ENCODE measurements around the gene IL1RN. TPM values are rescaled to one million over a fixed set of nuclear protein-coding genes. Genes with fewer than 3 reads are reported as not detected.
A peak's percentile ranks its signal among the peaks of the same experiment; 100 is the strongest.

The IL1RN gene
- total RNA-seq, 2 donors from 2014 or later = 18.5 to 44.3 TPM

DNA sequence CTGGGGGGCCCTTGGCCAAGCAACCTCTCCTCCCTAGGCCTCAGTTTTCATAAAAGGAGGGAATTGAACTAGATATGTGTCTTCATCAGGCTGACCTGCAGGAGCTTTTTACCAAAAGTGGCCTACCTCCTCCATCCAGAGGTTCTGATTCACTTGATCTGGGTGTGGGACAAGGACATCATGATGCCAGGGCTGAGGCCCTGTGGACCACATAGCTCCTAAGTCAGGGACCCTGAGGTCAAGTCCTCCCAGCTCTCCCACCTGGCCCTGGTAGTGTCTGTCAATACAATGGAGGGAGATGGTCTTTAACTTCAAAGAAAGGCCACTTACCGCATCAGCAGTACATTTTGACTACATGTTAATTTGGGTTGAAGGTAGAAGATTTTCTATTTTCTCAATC, 10.4 kb downstream of the IL1RN start:
- no peak for DNase-seq
- no peaks in the 10 kb centered on the region for H3K27me3 Mint-ChIP-seq (ENCODE audit: low read depth)
- no peak overlapping the region for H3K27ac Mint-ChIP-seq
- H3K36me3 Mint-ChIP-seq (ENCODE audit: insufficient read depth in 2 of 2) = no peaks in the 10 kb centered on the region
- H3K4me3 Mint-ChIP-seq = no peak overlapping the region
- no peaks in the 10 kb centered on the region for H3K9me3 Mint-ChIP-seq
- no peak for ATAC-seq (replicated peaks in 1 of 2)
- H3K4me1 Mint-ChIP-seq (ENCODE audit: low read depth) = peaks cover 40% of the 10 kb centered on the region

DNA sequence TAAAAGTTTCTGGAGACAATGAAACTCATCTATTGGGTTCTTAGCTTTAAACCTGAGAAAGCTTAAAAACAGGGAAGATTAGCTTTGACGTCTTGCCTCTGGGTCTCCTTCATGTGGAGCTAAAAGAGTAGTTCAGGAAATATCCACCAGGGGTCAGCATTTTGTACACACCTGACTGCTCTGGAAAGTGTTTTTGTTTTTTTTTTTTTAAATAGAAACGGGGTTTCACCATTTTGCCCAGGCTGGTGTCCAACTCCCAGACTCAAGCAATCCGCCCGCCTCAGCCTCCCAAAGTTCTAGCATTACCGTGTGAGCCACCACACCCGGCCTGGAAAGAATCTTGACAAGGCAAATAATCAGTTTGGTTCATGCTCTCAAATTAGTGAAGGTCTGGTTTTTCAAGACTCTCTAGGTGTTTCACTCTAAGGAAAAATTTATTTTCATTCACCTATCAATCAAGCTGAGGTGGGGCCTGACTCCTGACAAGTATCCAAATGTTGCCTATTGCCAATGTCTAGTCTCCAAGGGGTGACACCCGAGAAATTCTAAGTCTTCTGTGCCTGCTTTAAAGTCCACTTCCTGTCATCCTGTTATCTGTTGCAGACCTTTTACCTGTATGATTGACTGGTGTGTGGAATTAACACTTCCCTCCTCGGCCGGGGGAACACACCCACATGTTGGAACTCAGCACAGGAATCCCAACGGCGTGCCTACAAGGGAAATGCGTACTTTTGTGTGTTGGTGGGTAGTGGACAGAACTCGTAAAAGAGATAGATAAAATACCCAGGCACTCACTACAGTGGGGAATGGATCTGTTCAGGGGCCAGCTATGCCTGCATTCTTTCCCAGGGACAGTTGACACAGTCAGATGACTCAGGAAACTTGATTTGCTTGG, 11.3 kb downstream of the IL1RN start:
- no peaks in the 10 kb centered on the region for H3K36me3 Mint-ChIP-seq (ENCODE audit: insufficient read depth in 2 of 2)

DNA sequence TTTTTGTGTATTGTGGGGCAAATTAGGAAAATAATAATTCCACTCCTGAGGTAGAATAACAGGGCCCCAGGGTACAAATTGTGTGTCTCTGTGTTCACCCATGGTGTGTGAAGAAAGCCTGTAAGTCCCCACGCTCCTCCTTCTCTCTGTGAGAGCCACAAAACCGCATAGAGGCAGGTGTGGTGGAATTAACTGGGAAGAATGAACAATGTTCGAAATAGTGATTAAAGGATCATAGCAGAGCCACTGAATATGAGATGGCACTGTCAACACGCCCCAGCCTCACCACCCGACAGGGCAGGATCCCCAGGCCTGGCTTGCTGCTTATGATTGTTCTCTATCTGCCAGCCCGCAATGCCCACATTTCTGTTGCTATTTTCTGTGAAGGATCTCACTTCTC, 14.1 kb downstream of the IL1RN start:
- DNase-seq (no peak), ATAC-seq (replicated peaks in 1 of 2) (no peak)
- Mint-ChIP-seq H3K36me3 (ENCODE audit: insufficient read depth in 2 of 2) (no peaks in the 10 kb centered on the region), H3K9me3 (peaks cover 0 to 4% of the 10 kb centered on the region in 2 donors), H3K4me1 (ENCODE audit: low read depth) (peaks cover 31% of the 10 kb centered on the region), H3K27me3 (ENCODE audit: low read depth) (peaks cover 5% of the 10 kb centered on the region), H3K4me3 (no peak overlapping the region), H3K27ac (no peak overlapping the region)

More for the DNA sequence above, 11.3 kb downstream of the IL1RN start:
- peak; percentile 81 to 82 for ATAC-seq (replicated peaks in 1 of 2)
- DNase-seq = peak; percentile 59 to 80
- Mint-ChIP-seq H3K9me3 (no peaks in the 10 kb centered on the region), H3K27me3 (ENCODE audit: low read depth) (no peaks in the 10 kb centered on the region), H3K4me3 (peak overlapping the region; percentile 57 to 66), H3K27ac (peak overlapping the region; percentile 45), H3K4me1 (ENCODE audit: low read depth) (peaks cover 37% of the 10 kb centered on the region)

DNA sequence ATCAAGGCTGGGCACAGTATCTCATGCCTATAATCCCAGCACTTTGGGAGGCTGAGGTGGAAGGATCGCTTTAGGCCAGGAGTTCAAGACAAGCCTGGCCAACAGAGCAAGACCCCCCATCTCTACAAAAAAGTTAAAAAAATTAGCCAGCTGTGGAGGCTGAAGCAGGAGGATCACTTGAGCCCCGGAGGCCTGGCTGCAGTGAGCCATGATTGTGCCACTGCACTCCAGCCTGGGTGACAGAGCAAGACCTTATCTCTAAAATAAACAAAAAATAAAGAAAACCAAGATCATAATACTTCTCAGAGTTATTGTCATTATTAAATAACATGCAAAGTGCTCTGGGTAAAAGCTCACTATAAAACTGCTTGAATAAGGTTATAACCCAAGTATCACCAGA, 14.9 kb downstream of the IL1RN start:
- ATAC-seq (replicated peaks in 1 of 2) (no peak), DNase-seq (no peak)
- H3K4me3 Mint-ChIP-seq = no peak overlapping the region
- peaks cover 25% of the 10 kb centered on the region for H3K4me1 Mint-ChIP-seq (ENCODE audit: low read depth)
- peaks cover 0 to 4% of the 10 kb centered on the region in 2 donors for H3K9me3 Mint-ChIP-seq
- H3K27ac Mint-ChIP-seq = no peak overlapping the region
- H3K36me3 Mint-ChIP-seq (ENCODE audit: insufficient read depth in 2 of 2) = no peaks in the 10 kb centered on the region
- peaks cover 5% of the 10 kb centered on the region for H3K27me3 Mint-ChIP-seq (ENCODE audit: low read depth)

DNA sequence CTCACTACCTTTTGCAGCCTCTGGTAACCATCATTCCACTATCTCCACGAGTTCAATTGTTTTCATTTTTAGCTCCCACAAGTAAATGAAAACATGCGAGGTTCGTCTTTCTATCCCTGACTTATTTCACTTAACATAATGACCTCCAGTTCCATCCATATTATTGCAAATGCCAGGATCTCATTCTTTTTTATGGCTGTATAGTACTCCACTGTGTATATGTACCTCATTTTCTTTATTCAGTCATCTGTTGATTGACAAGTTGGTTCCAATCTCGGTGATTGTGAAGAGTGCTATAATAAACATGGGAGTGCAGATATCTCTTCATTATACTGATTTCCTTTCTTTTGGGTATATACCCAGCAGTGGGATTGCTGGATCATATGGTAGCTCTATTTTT, 16.9 kb downstream of the IL1RN start:
- DNase-seq = no peak
- Mint-ChIP-seq H3K4me1 (ENCODE audit: low read depth) (peaks cover 5% of the 10 kb centered on the region), H3K27me3 (ENCODE audit: low read depth) (peaks cover 5% of the 10 kb centered on the region), H3K4me3 (no peak overlapping the region), H3K9me3 (peaks cover 0 to 9% of the 10 kb centered on the region in 2 donors), H3K36me3 (ENCODE audit: insufficient read depth in 2 of 2) (no peaks in the 10 kb centered on the region), H3K27ac (no peak overlapping the region)
- ATAC-seq (replicated peaks in 1 of 2) = no peak

DNA sequence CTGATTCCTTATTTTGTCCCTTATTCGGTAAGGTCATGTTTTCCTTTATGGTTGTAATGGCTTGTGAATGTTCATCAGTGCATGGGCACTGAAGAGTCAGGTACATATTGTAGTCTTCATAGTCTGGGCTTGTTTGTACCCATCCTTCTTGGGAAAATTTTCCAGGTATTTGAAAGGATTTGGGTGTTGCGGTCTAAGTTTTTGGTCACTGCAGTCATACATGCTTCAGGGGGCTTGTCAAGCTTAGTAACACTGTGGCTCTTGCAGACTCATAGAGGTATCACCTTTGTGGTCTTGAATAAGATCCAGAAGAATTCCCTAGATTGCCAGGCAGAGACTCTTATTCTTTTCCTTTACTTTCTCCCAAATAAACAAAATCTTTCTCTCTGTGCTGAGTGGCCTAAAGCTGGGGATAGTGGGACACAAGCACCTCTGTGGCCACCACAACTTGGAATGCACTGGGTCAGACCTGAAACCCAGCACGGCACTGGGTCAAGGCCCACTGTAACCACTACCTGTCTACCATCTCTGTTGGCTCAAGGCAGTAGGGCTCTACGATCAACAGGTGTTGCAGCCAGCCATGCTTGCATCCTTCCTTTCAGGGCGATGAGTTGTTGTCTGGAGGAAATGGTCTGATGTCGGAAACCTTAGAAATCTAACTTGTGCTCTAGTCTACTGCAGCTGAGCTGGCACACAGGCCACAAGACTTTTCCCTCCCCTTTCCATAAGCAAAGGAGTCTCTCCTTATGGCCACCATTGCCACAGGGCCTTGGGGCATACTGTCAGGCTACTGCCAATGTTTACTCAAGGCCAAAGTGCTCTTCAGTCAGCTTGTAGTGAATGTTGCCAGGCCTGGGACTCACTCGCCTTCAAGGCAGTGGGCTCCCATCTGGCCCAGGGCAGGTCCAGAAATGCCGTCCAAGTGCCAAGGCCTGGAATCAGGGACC, 21.5 kb downstream of the IL1RN start:
- H3K36me3 Mint-ChIP-seq (ENCODE audit: insufficient read depth in 2 of 2) = no peaks in the 10 kb centered on the region
- ATAC-seq (replicated peaks in 1 of 2) = no peak
- H3K4me3 Mint-ChIP-seq = no peak overlapping the region
- peaks cover 0 to 9% of the 10 kb centered on the region in 2 donors for H3K9me3 Mint-ChIP-seq
- H3K4me1 Mint-ChIP-seq (ENCODE audit: low read depth) = no peaks in the 10 kb centered on the region
- no peak for DNase-seq
- peaks cover 5% of the 10 kb centered on the region for H3K27me3 Mint-ChIP-seq (ENCODE audit: low read depth)
- H3K27ac Mint-ChIP-seq = no peak overlapping the region

DNA sequence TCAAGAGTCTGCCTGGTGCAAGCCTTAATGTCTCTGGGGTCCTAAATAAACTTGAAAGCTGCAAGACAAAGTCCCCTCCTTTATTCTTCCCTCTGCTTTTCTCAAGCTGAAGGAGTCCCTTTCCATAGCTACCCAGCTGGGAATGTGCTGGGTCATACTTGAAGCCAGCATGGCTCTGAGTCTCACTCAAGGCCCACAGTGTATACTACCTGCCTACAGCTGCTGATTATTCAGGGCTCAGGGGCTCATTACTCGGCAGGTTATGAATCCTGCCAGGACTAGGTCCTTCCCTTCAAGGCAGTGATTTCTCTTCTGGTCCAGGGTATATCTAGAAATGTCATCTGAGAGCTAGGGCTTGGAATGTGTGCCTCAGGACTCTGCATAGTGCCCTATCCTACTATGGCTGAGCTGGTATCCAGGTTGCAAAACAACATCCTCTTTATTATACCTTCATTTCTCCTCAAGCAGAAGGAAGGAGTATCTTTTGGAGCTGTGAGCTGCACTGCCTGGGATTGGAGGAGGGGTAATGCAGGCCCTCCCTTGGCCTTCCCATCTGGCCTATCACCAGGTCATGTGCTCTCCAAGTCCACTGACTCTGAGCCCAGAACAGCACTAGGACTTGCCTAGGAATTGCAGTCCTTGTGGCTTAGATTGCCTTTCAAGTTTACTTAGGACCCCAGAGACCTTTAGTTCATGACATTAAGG, 22.3 kb downstream of the IL1RN start:
- H3K4me1 Mint-ChIP-seq (ENCODE audit: low read depth) = no peaks in the 10 kb centered on the region
- no peaks in the 10 kb centered on the region for H3K36me3 Mint-ChIP-seq (ENCODE audit: insufficient read depth in 2 of 2)
- peaks cover 5% of the 10 kb centered on the region for H3K27me3 Mint-ChIP-seq (ENCODE audit: low read depth)
- no peak overlapping the region for H3K27ac Mint-ChIP-seq
- no peak overlapping the region for H3K4me3 Mint-ChIP-seq
- ATAC-seq (replicated peaks in 1 of 2) (no peak), DNase-seq (no peak)
- peaks cover 0 to 6% of the 10 kb centered on the region in 2 donors for H3K9me3 Mint-ChIP-seq

DNA sequence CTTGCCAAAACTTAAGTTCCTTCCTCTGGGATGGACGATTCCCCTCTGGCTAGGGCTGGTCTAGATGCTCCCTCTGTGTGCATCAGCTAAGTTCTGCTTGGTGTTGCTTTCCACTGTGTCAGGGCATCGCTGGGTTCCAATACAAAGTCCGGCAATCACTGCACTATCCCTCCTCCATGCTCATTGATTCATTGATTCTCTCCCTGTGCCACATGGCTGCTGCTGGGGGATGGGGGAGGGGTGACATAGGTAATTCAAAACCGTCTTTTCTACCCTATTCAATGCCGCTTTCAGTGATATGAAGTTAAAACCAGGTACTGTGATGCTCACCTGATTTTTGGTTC, 22.8 kb downstream of the IL1RN start:
- Mint-ChIP-seq H3K4me1 (ENCODE audit: low read depth) (no peaks in the 10 kb centered on the region), H3K27me3 (ENCODE audit: low read depth) (peaks cover 5% of the 10 kb centered on the region), H3K4me3 (no peak overlapping the region), H3K36me3 (ENCODE audit: insufficient read depth in 2 of 2) (no peaks in the 10 kb centered on the region), H3K9me3 (peaks cover 0 to 4% of the 10 kb centered on the region in 2 donors), H3K27ac (no peak overlapping the region)
- no peak for ATAC-seq (replicated peaks in 1 of 2)
- DNase-seq = no peak

DNA sequence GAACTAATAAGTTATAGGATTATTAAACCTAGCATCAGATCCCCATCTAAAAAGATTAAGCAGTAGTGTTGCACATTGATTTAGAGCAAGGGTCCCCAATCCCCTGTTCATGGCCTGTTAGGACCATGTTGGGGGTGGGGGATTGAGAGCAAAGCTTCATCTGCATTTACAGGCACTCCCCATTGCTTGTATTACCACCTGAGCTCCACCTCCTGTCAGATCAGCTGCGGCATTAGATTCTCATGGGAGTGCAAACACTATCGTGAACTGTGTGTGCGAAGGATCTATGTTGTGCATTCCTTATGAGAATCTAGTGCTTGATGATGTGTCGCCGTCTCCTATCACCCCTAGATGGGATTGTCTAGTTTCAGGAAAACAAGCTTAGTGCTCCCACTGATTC, 27.9 kb downstream of the IL1RN start:
- Mint-ChIP-seq H3K4me3 (no peak overlapping the region), H3K27ac (no peak overlapping the region), H3K27me3 (ENCODE audit: low read depth) (no peaks in the 10 kb centered on the region), H3K4me1 (ENCODE audit: low read depth) (peaks cover 29% of the 10 kb centered on the region), H3K36me3 (ENCODE audit: insufficient read depth in 2 of 2) (no peaks in the 10 kb centered on the region), H3K9me3 (no peaks in the 10 kb centered on the region)
- no peak for DNase-seq
- no peak for ATAC-seq (replicated peaks in 1 of 2)

DNA sequence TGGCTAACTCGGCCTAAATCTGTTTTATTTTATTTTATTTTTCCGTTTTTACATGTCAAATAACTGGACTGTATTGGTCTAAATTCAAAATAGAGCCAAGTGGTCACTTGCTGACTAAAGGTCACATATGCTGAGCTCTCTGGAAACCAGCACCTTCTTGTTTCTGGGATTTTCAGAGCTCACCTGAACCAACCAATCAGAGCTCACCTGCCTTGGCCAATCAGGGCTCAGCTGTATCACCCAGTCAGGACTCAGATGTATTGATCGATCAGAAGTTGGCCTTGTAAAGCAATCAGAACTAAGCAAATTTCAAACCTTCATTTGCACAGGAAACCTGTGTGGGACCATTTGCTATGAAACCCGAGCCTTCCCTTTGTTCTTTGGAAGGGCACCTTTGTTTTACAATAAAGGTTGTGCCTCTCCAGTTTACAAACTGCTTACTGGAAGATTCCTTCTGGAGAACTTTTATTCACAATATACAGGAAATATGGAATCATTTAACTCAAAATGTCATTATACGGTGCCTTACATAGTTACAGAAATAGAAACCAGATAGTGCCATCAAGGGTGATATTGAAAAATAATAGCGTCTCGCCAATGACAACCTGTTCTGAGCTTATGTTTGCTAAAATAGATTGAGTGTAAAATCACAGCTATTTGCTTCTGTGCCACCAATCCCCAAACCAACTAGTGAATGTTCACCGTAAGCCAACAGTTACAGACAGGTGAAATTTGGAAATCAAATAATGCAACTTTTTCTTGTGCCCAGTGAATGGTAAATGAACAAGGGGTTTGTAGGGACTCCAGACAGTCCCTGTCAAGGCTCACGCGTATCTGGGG, 29.1 kb downstream of the IL1RN start:
- peaks cover 29% of the 10 kb centered on the region for H3K4me1 Mint-ChIP-seq (ENCODE audit: low read depth)
- DNase-seq = no peak
- ATAC-seq (replicated peaks in 1 of 2) = peak; percentile 25 to 29
- no peaks in the 10 kb centered on the region for H3K36me3 Mint-ChIP-seq (ENCODE audit: insufficient read depth in 2 of 2)
- no peaks in the 10 kb centered on the region for H3K27me3 Mint-ChIP-seq (ENCODE audit: low read depth)
- H3K27ac Mint-ChIP-seq = peak overlapping the region; percentile 89
- H3K9me3 Mint-ChIP-seq = no peaks in the 10 kb centered on the region
- H3K4me3 Mint-ChIP-seq = peak overlapping the region; percentile 70 to 90

DNA sequence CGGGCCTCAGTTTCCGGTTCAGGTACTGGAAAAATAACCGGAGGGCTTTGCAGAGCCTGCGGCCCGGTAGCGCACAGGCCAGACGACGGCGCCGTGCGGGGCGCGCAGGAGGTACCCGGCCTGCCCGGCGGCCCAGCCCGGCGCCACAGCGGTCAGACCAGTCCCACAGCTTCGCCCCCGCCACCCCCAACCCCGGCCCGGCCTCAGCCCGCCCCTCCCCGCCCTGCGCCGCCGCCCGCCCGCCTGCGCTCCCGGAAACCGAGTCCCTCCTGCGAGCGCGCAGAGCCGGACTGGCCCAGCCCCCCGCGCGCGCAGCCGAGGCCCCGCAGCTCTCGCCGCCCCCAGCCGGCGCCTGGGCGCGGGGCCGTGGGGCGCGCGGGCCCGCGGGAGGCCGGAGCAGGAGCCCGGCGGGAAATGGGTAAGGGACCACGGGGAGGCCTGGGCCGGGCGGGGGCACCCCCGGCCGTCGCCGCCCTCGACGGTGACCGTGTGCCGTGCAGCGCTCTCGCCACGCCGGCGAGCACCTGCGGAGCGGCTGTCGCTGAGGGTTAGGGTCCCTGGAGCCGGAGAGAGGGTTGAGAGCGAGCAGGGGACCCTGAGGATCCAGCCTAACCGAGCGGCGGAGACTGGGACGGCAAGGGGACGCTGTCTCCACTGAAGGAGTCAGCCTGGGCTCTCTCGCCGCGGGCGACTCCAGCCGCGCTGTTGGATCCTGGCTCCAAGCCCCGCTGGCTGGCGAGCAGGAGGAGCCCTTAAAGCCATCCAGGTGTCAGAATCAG, 29.9 kb downstream of the IL1RN start:
- H3K27me3 Mint-ChIP-seq (ENCODE audit: low read depth) = no peaks in the 10 kb centered on the region
- no peaks in the 10 kb centered on the region for H3K9me3 Mint-ChIP-seq
- H3K27ac Mint-ChIP-seq = no peak overlapping the region
- H3K4me1 Mint-ChIP-seq (ENCODE audit: low read depth) = peaks cover 29% of the 10 kb centered on the region
- DNase-seq = peak; percentile 59 to 70
- peak overlapping the region; percentile 89 to 92 for H3K4me3 Mint-ChIP-seq
- no peaks in the 10 kb centered on the region for H3K36me3 Mint-ChIP-seq (ENCODE audit: insufficient read depth in 2 of 2)
- ATAC-seq (replicated peaks in 1 of 2) = peak; percentile 84 to 85
